Neural cell (in vitro differentiated cells): Measurements from ENCODE around the gene TK1. TPM values are rescaled to one million over a fixed set of nuclear protein-coding genes. Genes with fewer than 3 reads are reported as not detected.

Source experiments
- H2AFZ ChIP-seq: fragments of 200-600, 300-800 bp; sonication (generic), shearing (Covaris generic); 2 replicates; pipeline ENCODE4 v1.6.0; 2014; ENCODE audit warnings: low read depth, mild to moderate bottlenecking, antibody characterized with exemption, low read length, moderate library complexity
- H3F3A ChIP-seq: fragments of 200-600 bp; shearing (Covaris generic); 2 replicates; pipeline ENCODE4 v1.6.1; 2016; ENCODE audit warnings: mild to moderate bottlenecking, moderate library complexity, mixed read lengths, antibody characterized with exemption, low read length; ENCODE audit not compliant: insufficient read depth, poor library complexity, severe bottlenecking
- H3K27ac ChIP-seq: fragments of 200-600, 300-800 bp; sonication (generic), shearing (Covaris generic); 2 replicates; pipeline ENCODE4 v1.5.1; 2014; ENCODE audit warnings: mild to moderate bottlenecking, low read length, moderate library complexity
- H3K27me3 ChIP-seq: fragments of 300-800, 200-600 bp; sonication (generic), shearing (Covaris generic); 2 replicates; pipeline ENCODE4 v1.6.0; 2014; ENCODE audit warnings: mild to moderate bottlenecking, low read depth, low read length, moderate library complexity; ENCODE audit not compliant: insufficient read depth
- H3K36me3 ChIP-seq: fragments of 300-800, 200-600 bp; sonication (generic), shearing (Covaris generic); 2 replicates; pipeline ENCODE4 v1.5.1; 2014; ENCODE audit warnings: mild to moderate bottlenecking, antibody characterized with exemption, low read length, moderate library complexity; ENCODE audit not compliant: insufficient read depth
- H3K4me2 ChIP-seq: fragments of 300-800, 200-600 bp; sonication (generic), shearing (Covaris generic); 2 replicates; pipeline ENCODE4 v1.6.0; 2014; ENCODE audit warnings: mild to moderate bottlenecking, low read length
- H3K4me3 ChIP-seq: fragments of 300-800, 200-600 bp; sonication (generic), shearing (Covaris generic); 2 replicates; pipeline ENCODE4 v1.5.1; 2014; ENCODE audit warnings: mild to moderate bottlenecking, low read length, moderate library complexity
- H3K79me2 ChIP-seq: fragments of 200-600 bp; shearing (Covaris generic); replicated peaks from 2 replicates; pipeline ENCODE4 v1.6.0; 2014; ENCODE audit warnings: mild to moderate bottlenecking, low read length, moderate library complexity; ENCODE audit not compliant: insufficient read depth
- H3K9ac ChIP-seq: fragments of 300-800, 200-600 bp; sonication (generic), shearing (Covaris generic); 2 replicates; pipeline ENCODE4 v1.6.1; 2016; ENCODE audit warnings: mild to moderate bottlenecking, low read length, mixed read lengths
- H3K9me2 ChIP-seq: fragments of 200-600 bp; shearing (Covaris generic); 2 replicates; pipeline ENCODE4 v1.6.1; 2016; ENCODE audit warnings: mild to moderate bottlenecking, low read length, mixed read lengths; ENCODE audit not compliant: insufficient read depth
- H3K9me3 ChIP-seq: fragments of 200-600, 300-800 bp; sonication (generic), shearing (Covaris generic); 2 replicates; pipeline ENCODE4 v1.6.1; 2016; ENCODE audit warnings: mild to moderate bottlenecking, mixed run types, low read length, moderate library complexity, mixed read lengths
- H4K20me1 ChIP-seq: fragments of 200-600 bp; shearing (Covaris generic); 2 replicates; pipeline ENCODE4 v1.6.1; 2016; ENCODE audit warnings: mild to moderate bottlenecking, mixed run types; ENCODE audit not compliant: insufficient read depth
- EP300 ChIP-seq: fragments of 450-650 bp; conservative IDR thresholded peaks from 2 replicates; pipeline ENCODE4 v1.6.1; 2014; ENCODE audit warnings: antibody characterized with exemption, mild to moderate bottlenecking, moderate library complexity; ENCODE audit not compliant: poor library complexity, severe bottlenecking
- EZH2 ChIP-seq: fragments of 200-600, 300-800 bp; shearing (Covaris generic), sonication (generic); IDR thresholded peaks from 2 replicates; pipeline ENCODE4 v1.6.1; 2014; ENCODE audit warnings: antibody characterized with exemption, low read length, borderline replicate concordance, mild to moderate bottlenecking; ENCODE audit not compliant: insufficient read depth, poor library complexity, severe bottlenecking
- MXI1 ChIP-seq: fragments of 450-650 bp; conservative IDR thresholded peaks from 2 replicates; pipeline ENCODE4 v1.6.1; 2014; ENCODE audit warnings: antibody characterized with exemption, mild to moderate bottlenecking; ENCODE audit not compliant: poor library complexity, severe bottlenecking
- POLR2AphosphoS5 ChIP-seq: IDR thresholded peaks from 2 replicates; pipeline ENCODE4 v1.6.1; 2012
- RAD21 ChIP-seq: fragments of 450-650 bp; conservative IDR thresholded peaks from 2 replicates; pipeline ENCODE4 v1.6.1; 2014; ENCODE audit warnings: antibody characterized with exemption, mild to moderate bottlenecking, moderate library complexity
- SMC3 ChIP-seq: fragments of 450-650 bp; conservative IDR thresholded peaks from 2 replicates; pipeline ENCODE4 v1.6.1; 2014; ENCODE audit warnings: antibody characterized with exemption, mild to moderate bottlenecking, moderate library complexity; ENCODE audit not compliant: poor library complexity
- TAF1 ChIP-seq: IDR thresholded peaks from 2 replicates; pipeline ENCODE4 v1.6.1; 2012; ENCODE audit warnings: low read depth
- polyA plus RNA-seq: library from polyadenylated mRNA; depleted of rRNA; stranded (reverse); fragments of >200 nt; gene quantifications from 2 replicates; pipeline ENCODE4 v1.2.3, GENCODE V29; 2014
- TF ChIP-seq, protein P1 (sequence below): fragments of 450-650 bp; IDR thresholded peaks from 2 replicates; pipeline ENCODE4 v1.5.1; 2014; ENCODE audit warnings: antibody characterized with exemption, mild to moderate bottlenecking, moderate library complexity; ENCODE audit not compliant: poor library complexity, severe bottlenecking
- TF ChIP-seq, protein P2 (sequence below): IDR thresholded peaks from 2 replicates; pipeline ENCODE4 v1.6.1; 2012; ENCODE audit warnings: borderline replicate concordance

The TK1 gene
- polyA plus RNA-seq, 1 donor from 2014 or later: 1.1 TPM

DNA sequence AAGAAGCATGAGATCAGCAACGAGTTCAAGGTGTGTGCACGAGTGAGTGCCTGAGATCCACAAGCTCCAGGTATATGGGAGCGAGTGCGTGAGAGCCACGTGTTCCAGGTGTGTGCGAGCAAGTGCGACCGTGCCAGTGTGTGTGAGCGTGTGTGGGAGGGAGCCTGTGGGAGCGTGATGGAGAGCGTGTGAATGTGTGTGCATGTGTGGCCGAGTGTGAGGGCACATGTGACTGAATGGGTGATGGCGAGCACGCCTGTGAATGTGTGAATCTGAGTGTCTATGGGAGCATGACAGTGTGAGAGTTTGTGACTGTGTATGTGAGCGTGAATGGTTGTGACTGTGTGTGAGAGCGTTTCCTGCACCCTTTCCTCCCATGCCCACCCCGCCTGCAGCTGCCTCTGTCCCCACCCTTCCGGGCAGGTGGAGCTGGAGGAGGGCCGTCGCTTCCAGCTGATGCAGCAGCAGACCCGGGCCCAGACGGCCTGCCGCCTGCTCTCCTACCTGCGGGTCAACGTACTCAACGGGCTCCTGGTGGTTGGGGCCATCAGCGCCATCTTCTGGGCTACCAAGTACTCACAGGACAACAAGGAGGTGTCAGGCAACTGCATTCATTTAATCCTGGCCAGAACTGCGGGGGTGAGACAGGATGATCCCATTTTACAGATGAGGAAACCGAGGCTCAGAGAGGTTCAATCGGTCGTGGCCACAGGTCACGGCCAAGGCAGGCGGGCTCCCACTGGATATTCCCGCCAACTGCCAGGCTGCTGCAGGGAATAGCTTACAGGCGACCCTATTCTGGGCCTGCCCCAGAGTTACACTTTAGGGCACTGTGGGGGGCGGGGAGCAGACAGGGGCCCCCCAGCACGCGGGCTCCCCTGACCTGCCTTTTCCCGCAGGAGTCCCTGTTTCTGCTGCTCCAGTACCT is 52.6 kb downstream of the TK1 start:
- Histone ChIP-seq H3K4me2 (no peak overlapping the region), H3K27me3 (peaks cover 36% of the 10 kb centered on the region), H3K79me2 (no peaks in the 10 kb centered on the region), H2AFZ (no peak overlapping the region), H3F3A (no peaks in the 10 kb centered on the region), H4K20me1 (no peaks in the 10 kb centered on the region), H3K27ac (no peak overlapping the region), H3K9me3 (no peaks in the 10 kb centered on the region), H3K9ac (no peak overlapping the region), H3K36me3 (no peaks in the 10 kb centered on the region), H3K4me3 (no peak overlapping the region), H3K9me2 (no peaks in the 10 kb centered on the region)
- TF ChIP-seq RAD21: no peak
- TF ChIP-seq, protein P1, sequence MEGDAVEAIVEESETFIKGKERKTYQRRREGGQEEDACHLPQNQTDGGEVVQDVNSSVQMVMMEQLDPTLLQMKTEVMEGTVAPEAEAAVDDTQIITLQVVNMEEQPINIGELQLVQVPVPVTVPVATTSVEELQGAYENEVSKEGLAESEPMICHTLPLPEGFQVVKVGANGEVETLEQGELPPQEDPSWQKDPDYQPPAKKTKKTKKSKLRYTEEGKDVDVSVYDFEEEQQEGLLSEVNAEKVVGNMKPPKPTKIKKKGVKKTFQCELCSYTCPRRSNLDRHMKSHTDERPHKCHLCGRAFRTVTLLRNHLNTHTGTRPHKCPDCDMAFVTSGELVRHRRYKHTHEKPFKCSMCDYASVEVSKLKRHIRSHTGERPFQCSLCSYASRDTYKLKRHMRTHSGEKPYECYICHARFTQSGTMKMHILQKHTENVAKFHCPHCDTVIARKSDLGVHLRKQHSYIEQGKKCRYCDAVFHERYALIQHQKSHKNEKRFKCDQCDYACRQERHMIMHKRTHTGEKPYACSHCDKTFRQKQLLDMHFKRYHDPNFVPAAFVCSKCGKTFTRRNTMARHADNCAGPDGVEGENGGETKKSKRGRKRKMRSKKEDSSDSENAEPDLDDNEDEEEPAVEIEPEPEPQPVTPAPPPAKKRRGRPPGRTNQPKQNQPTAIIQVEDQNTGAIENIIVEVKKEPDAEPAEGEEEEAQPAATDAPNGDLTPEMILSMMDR: no peak
- TF ChIP-seq MXI1: no peak
- TF ChIP-seq EZH2: no peak
- no peak for TF ChIP-seq POLR2AphosphoS5
- TF ChIP-seq, protein P2, sequence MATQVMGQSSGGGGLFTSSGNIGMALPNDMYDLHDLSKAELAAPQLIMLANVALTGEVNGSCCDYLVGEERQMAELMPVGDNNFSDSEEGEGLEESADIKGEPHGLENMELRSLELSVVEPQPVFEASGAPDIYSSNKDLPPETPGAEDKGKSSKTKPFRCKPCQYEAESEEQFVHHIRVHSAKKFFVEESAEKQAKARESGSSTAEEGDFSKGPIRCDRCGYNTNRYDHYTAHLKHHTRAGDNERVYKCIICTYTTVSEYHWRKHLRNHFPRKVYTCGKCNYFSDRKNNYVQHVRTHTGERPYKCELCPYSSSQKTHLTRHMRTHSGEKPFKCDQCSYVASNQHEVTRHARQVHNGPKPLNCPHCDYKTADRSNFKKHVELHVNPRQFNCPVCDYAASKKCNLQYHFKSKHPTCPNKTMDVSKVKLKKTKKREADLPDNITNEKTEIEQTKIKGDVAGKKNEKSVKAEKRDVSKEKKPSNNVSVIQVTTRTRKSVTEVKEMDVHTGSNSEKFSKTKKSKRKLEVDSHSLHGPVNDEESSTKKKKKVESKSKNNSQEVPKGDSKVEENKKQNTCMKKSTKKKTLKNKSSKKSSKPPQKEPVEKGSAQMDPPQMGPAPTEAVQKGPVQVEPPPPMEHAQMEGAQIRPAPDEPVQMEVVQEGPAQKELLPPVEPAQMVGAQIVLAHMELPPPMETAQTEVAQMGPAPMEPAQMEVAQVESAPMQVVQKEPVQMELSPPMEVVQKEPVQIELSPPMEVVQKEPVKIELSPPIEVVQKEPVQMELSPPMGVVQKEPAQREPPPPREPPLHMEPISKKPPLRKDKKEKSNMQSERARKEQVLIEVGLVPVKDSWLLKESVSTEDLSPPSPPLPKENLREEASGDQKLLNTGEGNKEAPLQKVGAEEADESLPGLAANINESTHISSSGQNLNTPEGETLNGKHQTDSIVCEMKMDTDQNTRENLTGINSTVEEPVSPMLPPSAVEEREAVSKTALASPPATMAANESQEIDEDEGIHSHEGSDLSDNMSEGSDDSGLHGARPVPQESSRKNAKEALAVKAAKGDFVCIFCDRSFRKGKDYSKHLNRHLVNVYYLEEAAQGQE: no peak
- no peak for TF ChIP-seq TAF1
- no peak for TF ChIP-seq EP300
- TF ChIP-seq SMC3: no peak

DNA sequence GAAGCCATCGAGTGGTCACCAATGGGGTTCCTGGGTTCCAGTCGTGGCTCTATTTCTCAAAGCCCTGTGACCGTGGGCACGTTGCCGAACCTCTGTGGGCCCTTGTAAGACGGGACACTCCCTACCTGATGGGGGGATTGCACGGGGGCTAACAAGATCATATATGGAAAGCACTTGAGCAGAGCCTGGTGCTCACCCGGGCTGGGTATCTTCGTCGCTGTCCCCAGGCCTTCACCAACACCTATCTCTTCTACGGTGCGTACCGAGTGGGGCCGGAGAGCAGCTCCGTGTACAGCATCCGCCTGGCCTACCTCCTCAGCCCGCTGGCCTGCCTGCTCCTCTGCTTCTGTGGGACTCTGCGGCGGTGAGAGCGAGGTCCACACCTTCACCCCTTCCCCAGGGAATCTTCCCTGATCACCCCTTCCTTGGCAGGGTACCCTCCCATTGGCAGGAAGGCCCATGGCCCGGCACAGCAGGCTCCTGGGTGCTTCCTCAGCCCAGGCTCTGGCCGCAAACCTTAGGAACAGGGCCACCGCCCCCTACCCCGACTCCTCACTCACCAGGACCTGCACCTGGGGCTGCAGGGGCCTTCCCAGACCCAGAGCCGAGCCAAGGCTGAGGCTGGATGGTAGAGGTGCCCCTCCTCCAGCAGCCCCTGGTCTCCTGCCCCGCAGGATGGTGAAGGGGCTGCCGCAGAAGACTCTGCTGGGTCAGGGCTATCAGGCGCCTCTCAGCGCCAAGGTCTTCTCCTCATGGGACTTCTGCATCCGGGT is 53.5 kb downstream of the TK1 start:
- no peaks in the 10 kb centered on the region for H3F3A ChIP-seq
- no peak overlapping the region for H3K4me3 ChIP-seq
- no peak overlapping the region for H3K4me2 ChIP-seq
- no peaks in the 10 kb centered on the region for H3K79me2 ChIP-seq
- no peaks in the 10 kb centered on the region for H3K9me2 ChIP-seq
- no peak for TF ChIP-seq EZH2
- no peak for TF ChIP-seq MXI1
- TF ChIP-seq EP300: no peak
- TF ChIP-seq RAD21: no peak
- TF ChIP-seq, protein P2: no peak
- H3K36me3 ChIP-seq: no peaks in the 10 kb centered on the region
- no peak overlapping the region for H3K9ac ChIP-seq
- H3K27me3 ChIP-seq: peaks cover 44% of the 10 kb centered on the region
- no peak overlapping the region for H2AFZ ChIP-seq
- H4K20me1 ChIP-seq: no peaks in the 10 kb centered on the region
- no peaks in the 10 kb centered on the region for H3K9me3 ChIP-seq
- H3K27ac ChIP-seq: no peak overlapping the region
